Subcutaneous adipose tissue (tissue), 4 donors: Measurements from ENCODE around the gene ADAMTS12. TPM values are rescaled to one million over a fixed set of nuclear protein-coding genes. Genes with fewer than 3 reads are reported as not detected.

ENCODE experiments used
- CTCF ChIP-seq: fragments of 450-650 bp; IDR thresholded peaks from one replicate; pipeline ENCODE4 v1.5.1; 2016; ENCODE audit warnings: low read depth, mild to moderate bottlenecking, control low read depth, antibody characterized with exemption, moderate library complexity
- total RNA-seq, 4 donors: library from RNA; depleted of rRNA; stranded (reverse); fragments of >200 nt; gene quantifications; one replicate each; pipeline ENCODE4 v1.1.0, GENCODE V29; 2016

ADAMTS12 gene
- total RNA-seq, 4 donors from 2014 or later = 13.8 to 49.4 (median 20.2) TPM

- no peak for TF ChIP-seq CTCF
Observed at GRCh38 chr5:33806738-33807442, 84.9 kb downstream of the ADAMTS12 start.

GRCh38 chr5:33801292-33801691 lies 90.5 kb downstream of the ADAMTS12 start:
- no peak for TF ChIP-seq CTCF

- no peak for TF ChIP-seq CTCF
Observed at GRCh38 chr5:33800241-33800950, 91.4 kb downstream of the ADAMTS12 start.

GRCh38 chr5:33795496-33795895 lies 96.3 kb downstream of the ADAMTS12 start:
- TF ChIP-seq CTCF = no peak

GRCh38 chr5:33794550-33795181 lies 97.1 kb downstream of the ADAMTS12 start:
- TF ChIP-seq CTCF = no peak

GRCh38 chr5:33793836-33794549 lies 97.8 kb downstream of the ADAMTS12 start:
- no peak for TF ChIP-seq CTCF

GRCh38 chr5:33793276-33793675 lies 98.5 kb downstream of the ADAMTS12 start:
- no peak for TF ChIP-seq CTCF
